Chondrocyte (in vitro differentiated cells): ENCODE results near the gene RECQL5. TPM values are rescaled to one million over a fixed set of nuclear protein-coding genes. Genes with fewer than 3 reads are reported as not detected.

Experiments used
- DNase-seq: peaks from one replicate; pipeline ENCODE4 v3.0.0; 2021; ENCODE audit warnings: mixed read lengths, low spot score
- H3K27ac Mint-ChIP-seq: one replicate; pipeline ENCODE4 v1.8.0; 2021; ENCODE audit warnings: mild to moderate bottlenecking, moderate library complexity, mixed read lengths; ENCODE audit not compliant: unreplicated experiment
- H3K27me3 Mint-ChIP-seq: 2 replicates; pipeline ENCODE4 v1.8.0; 2021; ENCODE audit warnings: low read depth, mixed read lengths
- H3K36me3 Mint-ChIP-seq: 2 replicates; pipeline ENCODE4 v1.8.0; 2021; ENCODE audit warnings: low read depth, mixed read lengths
- H3K4me1 Mint-ChIP-seq: 2 replicates; pipeline ENCODE4 v1.8.0; 2021; ENCODE audit warnings: low read depth, mild to moderate bottlenecking, mixed read lengths
- H3K4me3 Mint-ChIP-seq: one replicate; pipeline ENCODE4 v1.8.0; 2021; ENCODE audit warnings: mild to moderate bottlenecking, moderate library complexity, mixed read lengths; ENCODE audit not compliant: unreplicated experiment
- H3K9me3 Mint-ChIP-seq: 2 replicates; pipeline ENCODE4 v1.8.0; 2021; ENCODE audit warnings: low read depth, mixed read lengths
- total RNA-seq: library from RNA; stranded (reverse); gene quantifications from 3 replicates; pipeline ENCODE4 v1.2.1, GENCODE V29; 2021
- TF ChIP-seq, protein P1 (sequence below): fragments of 200-600 bp; sonication (generic); IDR thresholded peaks from 2 replicates; pipeline ENCODE4 v1.5.0; 2021; ENCODE audit warnings: antibody characterized with exemption, mild to moderate bottlenecking, moderate library complexity

The RECQL5 gene
- total RNA-seq, 1 donor from 2014 or later, result 20.4 TPM

GRCh38 chr17:75652341-75652740 lies 14.6 kb downstream of the RECQL5 start:
- no peaks in the 10 kb centered on the region for H3K4me1 Mint-ChIP-seq
- TF ChIP-seq, protein P1, sequence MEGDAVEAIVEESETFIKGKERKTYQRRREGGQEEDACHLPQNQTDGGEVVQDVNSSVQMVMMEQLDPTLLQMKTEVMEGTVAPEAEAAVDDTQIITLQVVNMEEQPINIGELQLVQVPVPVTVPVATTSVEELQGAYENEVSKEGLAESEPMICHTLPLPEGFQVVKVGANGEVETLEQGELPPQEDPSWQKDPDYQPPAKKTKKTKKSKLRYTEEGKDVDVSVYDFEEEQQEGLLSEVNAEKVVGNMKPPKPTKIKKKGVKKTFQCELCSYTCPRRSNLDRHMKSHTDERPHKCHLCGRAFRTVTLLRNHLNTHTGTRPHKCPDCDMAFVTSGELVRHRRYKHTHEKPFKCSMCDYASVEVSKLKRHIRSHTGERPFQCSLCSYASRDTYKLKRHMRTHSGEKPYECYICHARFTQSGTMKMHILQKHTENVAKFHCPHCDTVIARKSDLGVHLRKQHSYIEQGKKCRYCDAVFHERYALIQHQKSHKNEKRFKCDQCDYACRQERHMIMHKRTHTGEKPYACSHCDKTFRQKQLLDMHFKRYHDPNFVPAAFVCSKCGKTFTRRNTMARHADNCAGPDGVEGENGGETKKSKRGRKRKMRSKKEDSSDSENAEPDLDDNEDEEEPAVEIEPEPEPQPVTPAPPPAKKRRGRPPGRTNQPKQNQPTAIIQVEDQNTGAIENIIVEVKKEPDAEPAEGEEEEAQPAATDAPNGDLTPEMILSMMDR, result no peak
- H3K36me3 Mint-ChIP-seq, result peaks cover 20% of the 10 kb centered on the region
- H3K9me3 Mint-ChIP-seq, result no peaks in the 10 kb centered on the region
- H3K27ac Mint-ChIP-seq, result no peak overlapping the region
- peak; percentile 60 for DNase-seq
- H3K4me3 Mint-ChIP-seq, result no peak overlapping the region
- no peaks in the 10 kb centered on the region for H3K27me3 Mint-ChIP-seq

DNA sequence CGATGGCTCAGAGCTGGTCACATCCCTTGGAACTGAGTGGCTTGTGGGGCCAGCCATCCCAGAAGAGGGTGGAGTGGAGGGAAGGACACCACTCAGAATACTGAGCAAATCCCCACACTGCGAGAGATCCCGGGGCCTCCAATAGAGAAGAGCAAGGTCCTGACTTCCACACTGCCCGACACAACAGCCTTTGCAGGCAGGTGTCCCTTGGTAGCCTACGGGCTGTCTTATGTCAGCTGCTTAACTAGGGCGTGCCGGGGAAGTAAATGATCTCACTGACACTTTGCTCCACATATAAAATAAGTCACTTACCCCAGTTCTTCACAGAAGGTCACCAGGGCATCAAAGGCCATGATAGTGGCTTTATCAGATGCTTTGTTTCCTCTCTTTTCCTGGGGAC lies 16.1 kb downstream of the RECQL5 start:
- H3K36me3 Mint-ChIP-seq, result peaks cover 15% of the 10 kb centered on the region
- H3K4me1 Mint-ChIP-seq, result peaks cover 3% of the 10 kb centered on the region
- H3K27ac Mint-ChIP-seq, result no peak overlapping the region
- DNase-seq, result no peak
- H3K4me3 Mint-ChIP-seq, result no peak overlapping the region
- H3K27me3 Mint-ChIP-seq, result no peaks in the 10 kb centered on the region
- TF ChIP-seq, protein P1, result no peak
- H3K9me3 Mint-ChIP-seq, result no peaks in the 10 kb centered on the region

- Mint-ChIP-seq H3K36me3 (peaks cover 15% of the 10 kb centered on the region), H3K9me3 (no peaks in the 10 kb centered on the region), H3K4me1 (peaks cover 3% of the 10 kb centered on the region), H3K27me3 (no peaks in the 10 kb centered on the region), H3K27ac (no peak overlapping the region), H3K4me3 (no peak overlapping the region)
- no peak for DNase-seq
- TF ChIP-seq, protein P1, result no peak
These were observed 17.3 kb downstream of the RECQL5 start for GRCh38 chr17:75649687-75650086.

DNA sequence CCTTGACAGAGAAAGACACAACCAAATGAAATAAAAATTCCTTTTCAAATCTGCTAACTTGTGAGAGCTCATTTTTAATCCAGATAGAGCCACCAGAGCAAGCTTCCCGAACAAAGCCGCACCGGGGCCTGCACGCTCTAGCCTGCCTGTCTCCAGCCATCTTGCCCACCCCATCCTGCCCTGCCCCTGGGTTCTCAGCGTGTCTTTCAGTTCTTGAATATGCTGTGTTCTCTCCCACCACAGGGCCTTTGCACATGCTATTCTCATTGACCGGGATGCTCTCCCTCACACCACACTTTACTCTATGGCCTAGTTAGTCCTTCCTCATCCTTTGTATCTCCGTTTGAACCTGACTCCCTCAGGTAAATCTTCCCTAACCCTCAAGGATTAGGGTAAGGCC lies 19.0 kb downstream of the RECQL5 start:
- Mint-ChIP-seq H3K4me1 (peaks cover 3% of the 10 kb centered on the region), H3K27me3 (no peaks in the 10 kb centered on the region), H3K9me3 (no peaks in the 10 kb centered on the region), H3K27ac (no peak overlapping the region), H3K36me3 (peaks cover 14% of the 10 kb centered on the region), H3K4me3 (no peak overlapping the region)
- TF ChIP-seq, protein P1, result no peak
- peak; percentile 51 for DNase-seq

GRCh38 chr17:75647061-75647460 lies 19.9 kb downstream of the RECQL5 start:
- TF ChIP-seq, protein P1, result no peak
- no peaks in the 10 kb centered on the region for H3K27me3 Mint-ChIP-seq
- no peak overlapping the region for H3K4me3 Mint-ChIP-seq
- H3K9me3 Mint-ChIP-seq, result no peaks in the 10 kb centered on the region
- DNase-seq, result peak; percentile 83
- no peak overlapping the region for H3K27ac Mint-ChIP-seq
- peaks cover 3% of the 10 kb centered on the region for H3K4me1 Mint-ChIP-seq
- H3K36me3 Mint-ChIP-seq, result peaks cover 12% of the 10 kb centered on the region
